Erythroblast (primary cell): ENCODE results near the gene PRKAG1.

Experiments
- GATA1 ChIP-seq: IDR thresholded peaks from 2 replicates; pipeline ENCODE4 v1.6.1; 2011; ENCODE audit warnings: low read depth, mild to moderate bottlenecking, control low read depth, low read length, moderate library complexity
- POLR2A ChIP-seq: IDR thresholded peaks from 2 replicates; pipeline ENCODE4 v1.6.1; 2011; ENCODE audit warnings: mild to moderate bottlenecking, low read length

DNA sequence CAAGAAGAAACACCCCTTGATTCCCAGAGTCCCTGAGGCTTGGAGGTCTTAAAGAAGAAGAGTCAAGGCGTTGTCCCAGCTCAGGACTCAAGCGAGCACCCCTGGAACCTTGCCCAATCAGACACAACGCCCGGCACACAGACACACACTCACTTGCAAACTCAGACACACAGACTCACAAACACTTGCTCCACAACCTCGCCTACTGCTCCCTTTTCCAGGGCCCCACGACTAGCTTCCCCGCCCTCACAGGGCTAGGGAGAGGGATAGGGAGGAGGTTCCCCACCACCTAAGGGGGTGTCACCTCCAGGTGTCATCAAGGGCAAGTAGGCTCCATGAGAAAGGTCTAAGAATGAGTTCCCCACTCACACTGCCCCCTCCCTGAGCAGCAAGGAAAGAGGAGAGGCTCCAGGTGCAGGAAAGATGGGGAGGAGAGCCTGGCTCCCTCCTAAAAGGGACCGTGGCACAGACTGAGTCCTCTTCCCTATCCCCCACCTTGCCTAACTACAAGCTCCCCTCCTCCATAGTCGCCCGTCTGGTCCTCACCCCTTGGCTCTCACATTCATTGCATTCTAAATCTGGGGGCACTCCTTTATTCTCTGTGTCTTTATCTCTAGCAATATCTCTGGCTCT, 47.8 kb downstream of the PRKAG1 start:
- TF ChIP-seq POLR2A: no peak
- TF ChIP-seq GATA1: no peak
